HepG2 (cell line): ENCODE measurements around the gene KCNMA1. TPM values are rescaled to one million over a fixed set of nuclear protein-coding genes. Genes with fewer than 3 reads are reported as not detected.
"Not testable (repeated sequence)": the region's sequence is repeated elsewhere in the genome, so short reads cannot be mapped to it uniquely, and the experiment has no call there.

Experiments used
- ATAC-seq: fragments of 200-7000 bp; cut with Tn5 transposase; 3 replicates; pipeline ENCODE4 v1.9.1; 2020; ENCODE audit warnings: mild to moderate bottlenecking, moderate library complexity
- BruUV-seq: library from RNA; stranded (reverse); fragments of 400-500 nt; replicated peaks from 2 replicates; lab custom pipeline; 2021; lab: Mats Ljungman, UMichigan
- CTCF ChIA-PET: fragments of 300-600 bp; formaldehyde crosslinking; extraction: SDS; loops from one replicate; lab custom pipeline; 2021; ENCODE audit warnings: low total read pairs, inconsistent platforms, low intra/inter-chr PET ratio; lab: Yijun Ruan, JAX
- POLR2A ChIA-PET: fragments of 350-600 bp; sonication (Branson Sonifier 250); formaldehyde crosslinking; loops from one replicate; lab custom pipeline; 2020; ENCODE audit warnings: antibody characterized with exemption, inconsistent platforms; lab: Yijun Ruan, JAX
- DNase-seq: peaks from one replicate; pipeline ENCODE4 v3.0.0-alpha.2; 2015; ENCODE audit warnings: low spot score
- FAIRE-seq: peaks from 3 replicates; lab custom pipeline; 2011; peaks lifted over from hg19 to GRCh38; lab: Jason Lieb, UNC
- H2AFZ ChIP-seq: one replicate; pipeline ENCODE4 v1.6.1; 2011; ENCODE audit warnings: low read length, inconsistent platforms
- H3K27ac ChIP-seq: fragments of 300-600 bp; 3 replicates; pipeline ENCODE4 v1.8.0; 2011; ENCODE audit warnings: mixed run types, mild to moderate bottlenecking, mixed read lengths, low read length, inconsistent platforms; ENCODE audit not compliant: insufficient read depth; ENCODE audit errors: extremely low read length
- H3K27me3 ChIP-seq, 2 experiments: fragments of 200-600 bp in 1 of 2; 2 replicates in 1 of 2; 3 replicates in 1 of 2; pipeline versions ENCODE4 v1.6.0 to v1.8.0; 2011; ENCODE audit warnings: low read length in 2 of 2, mild to moderate bottlenecking in 2 of 2, moderate library complexity in 2 of 2, inconsistent platforms in 1 of 2; ENCODE audit not compliant: insufficient read depth in 2 of 2, control insufficient read depth in 1 of 2
- H3K36me3 ChIP-seq, 2 experiments: fragments of 200-600 bp in 1 of 2; replicated peaks in 1 of 2; 2 replicates in 1 of 2; 3 replicates in 1 of 2; pipeline versions ENCODE4 v1.5.1 to v1.8.0; 2011; ENCODE audit warnings: low read length in 2 of 2, inconsistent platforms in 1 of 2; ENCODE audit not compliant: insufficient read depth in 2 of 2, control insufficient read depth in 1 of 2
- H3K4me1 ChIP-seq: 2 replicates; pipeline ENCODE4 v1.5.1; 2012; ENCODE audit warnings: low read length, inconsistent platforms; ENCODE audit not compliant: insufficient read depth
- H3K4me2 ChIP-seq: 2 replicates; pipeline ENCODE4 v1.6.0; 2011; ENCODE audit warnings: low read depth, low read length, inconsistent platforms
- H3K4me3 ChIP-seq, 3 experiments: fragments of 200-600 bp in 1 of 3; sonication (generic), shearing (Covaris generic) in 1 of 3; replicated peaks in 1 of 3; 2 replicates each; pipeline ENCODE4 v1.5.1; 2011 to 2016; ENCODE audit warnings: low read length in 3 of 3, inconsistent platforms in 2 of 3, low read depth in 2 of 3, mild to moderate bottlenecking in 2 of 3, control low read depth in 1 of 3, mixed read lengths in 1 of 3; ENCODE audit not compliant: insufficient read depth in 1 of 3
- H3K79me2 ChIP-seq: one replicate; pipeline ENCODE4 v1.6.1; 2011; ENCODE audit warnings: low read length, inconsistent platforms; ENCODE audit not compliant: insufficient read depth
- H3K9ac ChIP-seq: 2 replicates; pipeline ENCODE4 v1.6.0; 2011; ENCODE audit warnings: mild to moderate bottlenecking, low read depth, low read length, inconsistent platforms; ENCODE audit not compliant: insufficient read depth
- H3K9me3 ChIP-seq: 2 replicates; pipeline ENCODE4 v1.5.1; 2012; ENCODE audit warnings: mild to moderate bottlenecking, low read length
- H4K20me1 ChIP-seq: 2 replicates; pipeline ENCODE4 v1.6.0; 2011; ENCODE audit warnings: inconsistent platforms, mild to moderate bottlenecking, low read length, moderate library complexity; ENCODE audit not compliant: insufficient read depth
- JUNB ChIP-seq: sonication (generic); formaldehyde crosslinking; IDR thresholded peaks from 2 replicates; pipeline ENCODE4 v1.8.0; 2022; ENCODE audit warnings: missing genetic modification reagents, mild to moderate bottlenecking, borderline replicate concordance
- ZBTB37 ChIP-seq: sonication (generic); formaldehyde crosslinking; IDR thresholded peaks from 2 replicates; pipeline ENCODE4 v1.4.0; 2020; ENCODE audit warnings: mild to moderate bottlenecking, missing genetic modification reagents
- WGBS: methylation state at CpG from one replicate; pipeline ENCODE4 v1.1.6; 2017; ENCODE audit warnings: low lambda C conversion rate; 5-methylcytosine and 5-hydroxymethylcytosine counted together
- in situ Hi-C: cut with HindIII; loops from 2 replicates; pipeline ENCODE4 v1.10.0; 2017; ENCODE audit warnings: low pct_unique_long_range_greater_than_20kb; ENCODE audit not compliant: extremely low pct_ligation_motif_present
- intact Hi-C: fragments of 100-400 bp; cut with micrococcal nuclease; formaldehyde crosslinking; loops from one replicate; pipeline ENCODE4 v1.10.0; 2022; ENCODE audit not compliant: unreplicated experiment
- polyA plus RNA-seq, 8 experiments: library from polyadenylated mRNA; depleted of rRNA in 3 of 8; stranded (reverse) in 7 of 8; unstranded in 1 of 8; fragments of >200 nt; fragmentation: Illumina TruSeq in 4 of 8; extraction: Trizol in 4 of 8; gene quantifications; 2 replicates each; pipeline versions ENCODE4 v1.2.1 to v1.2.3, GENCODE V29; 2011 to 2016; ENCODE audit warnings: low read depth in 4 of 8, missing spikeins in 1 of 8, mixed read lengths in 1 of 8; ENCODE audit not compliant: insufficient read depth in 1 of 8
- total RNA-seq, 5 experiments: library from RNA; depleted of rRNA; stranded (reverse); fragments of >200 nt; fragmentation: Illumina TruSeq; extraction: Trizol; gene quantifications; 2 replicates each; pipeline ENCODE4 v1.2.3, GENCODE V29; 2016; ENCODE audit warnings: low read depth in 1 of 5

Gene KCNMA1
- total and polyA plus RNA-seq, 2 of the 13 experiments (the other 11 are each of a cell fraction or from before 2014, with no cell fraction given): 0.02 TPM; not detected in 1

- TF ChIP-seq ZBTB37 (CRISPR knock-in tag): no peak
Measured at GRCh38 chr10:77415313-77415960, 222.2 kb downstream of the KCNMA1 start (continued).

- POLR2A ChIA-PET: no interaction called here
- H4K20me1 ChIP-seq: no peaks in the 10 kb centered on the region
- FAIRE-seq: no peak
- no peak overlapping the region for H3K4me3 ChIP-seq
- no peak overlapping the region for H3K9ac ChIP-seq
- WGBS: 38% methylated on average over 7 of the region's 7 CpGs
- H3K79me2 ChIP-seq: no peaks in the 10 kb centered on the region
- BruUV-seq: no TSS peak
- TF ChIP-seq JUNB: no peak
- no peaks in the 10 kb centered on the region for H3K36me3 ChIP-seq
- H2AFZ ChIP-seq: no peak overlapping the region
- H3K4me2 ChIP-seq: no peak overlapping the region
- peaks cover 3 to 15% of the 10 kb centered on the region in 2 experiments; a peak in 3 of 5 replicates for H3K27me3 ChIP-seq
- no peaks in the 10 kb centered on the region for H3K9me3 ChIP-seq
- no peak for ATAC-seq
- intact Hi-C loops (no loop called here), in situ Hi-C loops (no loop called here)
- no peak overlapping the region for H3K27ac ChIP-seq
- no peak for DNase-seq
- CTCF ChIA-PET: no interaction called here
- no peaks in the 10 kb centered on the region for H3K4me1 ChIP-seq
Measured at GRCh38 chr10:77413231-77413630, 224.4 kb downstream of the KCNMA1 start.

GRCh38 chr10:77412573-77413133 is 225.0 kb downstream of the KCNMA1 start:
- peaks cover 3 to 15% of the 10 kb centered on the region in 2 experiments; a peak in 3 of 5 replicates for H3K27me3 ChIP-seq
- H3K9me3 ChIP-seq, H3K79me2 ChIP-seq, in situ Hi-C loops, H2AFZ ChIP-seq, DNase-seq, BruUV-seq, POLR2A ChIA-PET, intact Hi-C loops, H4K20me1 ChIP-seq, H3K4me2 ChIP-seq, H3K4me1 ChIP-seq, H3K4me3 ChIP-seq, H3K9ac ChIP-seq, ATAC-seq, CTCF ChIA-PET, FAIRE-seq, H3K36me3 ChIP-seq, H3K27ac ChIP-seq: not testable (repeated sequence)
- 25% methylated on average over 7 of the region's 8 CpGs for WGBS
